ENCODE results near the gene CNTN4.

The CNTN4 gene

GRCh38 chr3:2153547-2153946 lies 54.9 kb downstream of the CNTN4 start:
- Mint-ChIP-seq H3K9me3 (no peaks in the 10 kb centered on the region), H3K4me3 (no peak overlapping the region), H3K36me3 (ENCODE audit: low read depth) (no peaks in the 10 kb centered on the region), H3K27me3 (ENCODE audit: low read depth, poor library complexity) (peaks cover 9% of the 10 kb centered on the region), H3K4me1 (peaks cover 4% of the 10 kb centered on the region), H3K27ac (no peak overlapping the region)
- no peak for DNase-seq
- TF ChIP-seq, protein P1, sequence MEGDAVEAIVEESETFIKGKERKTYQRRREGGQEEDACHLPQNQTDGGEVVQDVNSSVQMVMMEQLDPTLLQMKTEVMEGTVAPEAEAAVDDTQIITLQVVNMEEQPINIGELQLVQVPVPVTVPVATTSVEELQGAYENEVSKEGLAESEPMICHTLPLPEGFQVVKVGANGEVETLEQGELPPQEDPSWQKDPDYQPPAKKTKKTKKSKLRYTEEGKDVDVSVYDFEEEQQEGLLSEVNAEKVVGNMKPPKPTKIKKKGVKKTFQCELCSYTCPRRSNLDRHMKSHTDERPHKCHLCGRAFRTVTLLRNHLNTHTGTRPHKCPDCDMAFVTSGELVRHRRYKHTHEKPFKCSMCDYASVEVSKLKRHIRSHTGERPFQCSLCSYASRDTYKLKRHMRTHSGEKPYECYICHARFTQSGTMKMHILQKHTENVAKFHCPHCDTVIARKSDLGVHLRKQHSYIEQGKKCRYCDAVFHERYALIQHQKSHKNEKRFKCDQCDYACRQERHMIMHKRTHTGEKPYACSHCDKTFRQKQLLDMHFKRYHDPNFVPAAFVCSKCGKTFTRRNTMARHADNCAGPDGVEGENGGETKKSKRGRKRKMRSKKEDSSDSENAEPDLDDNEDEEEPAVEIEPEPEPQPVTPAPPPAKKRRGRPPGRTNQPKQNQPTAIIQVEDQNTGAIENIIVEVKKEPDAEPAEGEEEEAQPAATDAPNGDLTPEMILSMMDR (IDR thresholded peaks at IDR 0.05): no peak

- H3K36me3 Mint-ChIP-seq (ENCODE audit: low read depth): no peaks in the 10 kb centered on the region
- peaks cover 9% of the 10 kb centered on the region for H3K27me3 Mint-ChIP-seq (ENCODE audit: low read depth, poor library complexity)
- no peaks in the 10 kb centered on the region for H3K9me3 Mint-ChIP-seq
- TF ChIP-seq, protein P1 (IDR thresholded peaks at IDR 0.05): no peak
- H3K27ac Mint-ChIP-seq: no peak overlapping the region
- no peak for DNase-seq
- H3K4me3 Mint-ChIP-seq: no peak overlapping the region
- H3K4me1 Mint-ChIP-seq: peaks cover 4% of the 10 kb centered on the region
Observed at GRCh38 chr3:2154621-2155020, 56.0 kb downstream of the CNTN4 start.

- Mint-ChIP-seq H3K27me3 (ENCODE audit: low read depth, poor library complexity) (peaks cover 7% of the 10 kb centered on the region), H3K27ac (no peak overlapping the region)
Observed at GRCh38 chr3:2156244-2156847, 57.7 kb downstream of the CNTN4 start.

GRCh38 chr3:2158828-2159227 lies 60.2 kb downstream of the CNTN4 start:
- H3K36me3 Mint-ChIP-seq (ENCODE audit: low read depth): no peaks in the 10 kb centered on the region
- peaks cover 7% of the 10 kb centered on the region for H3K27me3 Mint-ChIP-seq (ENCODE audit: low read depth, poor library complexity)
- no peaks in the 10 kb centered on the region for H3K9me3 Mint-ChIP-seq
- no peak overlapping the region for H3K4me3 Mint-ChIP-seq
- no peak overlapping the region for H3K27ac Mint-ChIP-seq
- DNase-seq: no peak
- H3K4me1 Mint-ChIP-seq: peaks cover 4% of the 10 kb centered on the region
- TF ChIP-seq, protein P1 (IDR thresholded peaks at IDR 0.05): no peak

More at GRCh38 chr3:2156244-2156847, 57.7 kb downstream of the CNTN4 start:
- H3K4me1 Mint-ChIP-seq: peaks cover 4% of the 10 kb centered on the region
- H3K9me3 Mint-ChIP-seq: no peaks in the 10 kb centered on the region
- TF ChIP-seq, protein P1 (IDR thresholded peaks at IDR 0.05): peak; percentile 86
- peak; percentile 65 for DNase-seq
- peak overlapping the region; percentile 75 for H3K4me3 Mint-ChIP-seq
- no peaks in the 10 kb centered on the region for H3K36me3 Mint-ChIP-seq (ENCODE audit: low read depth)

- no peak overlapping the region for H3K4me3 Mint-ChIP-seq
- no peaks in the 10 kb centered on the region for H3K36me3 Mint-ChIP-seq (ENCODE audit: low read depth)
- no peak overlapping the region for H3K27ac Mint-ChIP-seq
- TF ChIP-seq, protein P1 (IDR thresholded peaks at IDR 0.05): peak; percentile 18
- H3K4me1 Mint-ChIP-seq: no peaks in the 10 kb centered on the region
- peaks cover 3% of the 10 kb centered on the region for H3K27me3 Mint-ChIP-seq (ENCODE audit: low read depth, poor library complexity)
- DNase-seq: no peak
- H3K9me3 Mint-ChIP-seq: peaks cover 3% of the 10 kb centered on the region
Observed at GRCh38 chr3:2166552-2166951, 67.9 kb downstream of the CNTN4 start.

- Mint-ChIP-seq H3K4me3 (no peak overlapping the region), H3K36me3 (ENCODE audit: low read depth) (no peaks in the 10 kb centered on the region), H3K9me3 (peaks cover 3% of the 10 kb centered on the region), H3K27me3 (ENCODE audit: low read depth, poor library complexity) (no peaks in the 10 kb centered on the region), H3K4me1 (no peaks in the 10 kb centered on the region), H3K27ac (no peak overlapping the region)
- DNase-seq: no peak
- TF ChIP-seq, protein P1 (IDR thresholded peaks at IDR 0.05): no peak
Observed at GRCh38 chr3:2172561-2173171, 74.0 kb downstream of the CNTN4 start.

All from nephron progenitor cell (in vitro differentiated cells).